ENCODE measurements around the gene ELL. TPM values are rescaled to one million over a fixed set of nuclear protein-coding genes. Genes with fewer than 3 reads are reported as not detected.

The ELL gene
- total RNA-seq, 1 experiment from 2014 or later: 17.0 TPM

GRCh38 chr19:18465964-18466339 lies 55.9 kb downstream of the ELL start:
- no peaks in the 10 kb centered on the region for H3K9me3 ChIP-seq (ENCODE audit: control insufficient read depth, low read depth, low read length)
- no peak overlapping the region for H3K56ac ChIP-seq (ENCODE audit: insufficient read length, low read depth, low read length)
- no peak overlapping the region for H2BK15ac ChIP-seq (ENCODE audit: low read depth, low read length)
- no peak overlapping the region for H3K4me3 Mint-ChIP-seq
- H3K18ac ChIP-seq (ENCODE audit: insufficient read length, low read depth, low read length): no peak overlapping the region
- WGBS (ENCODE audit: extremely low coverage, insufficient read length, low lambda C conversion rate): no CpG with 5 or more reads among the region's 6 CpGs
- no peak overlapping the region for H4K5ac ChIP-seq (ENCODE audit: insufficient read length, low read depth, low read length)
- H3K9ac ChIP-seq (ENCODE audit: extremely low read depth, insufficient read length, low read length): no peak overlapping the region
- no peaks in the 10 kb centered on the region; the same call in 1 of the 2 replicates for H3K27me3 Mint-ChIP-seq (ENCODE audit: low read depth)
- no peak for TF ChIP-seq CTCF (conservative IDR thresholded peaks at IDR 0.05)
- no peak overlapping the region for H3T11ph ChIP-seq (ENCODE audit: low read length)
- no peak overlapping the region for H4K91ac ChIP-seq (ENCODE audit: insufficient read length, low read depth, low read length)
- H2BK120ac ChIP-seq (ENCODE audit: low read depth, low read length, poor library complexity, severe bottlenecking): no peak overlapping the region
- peak overlapping the region in 1 of 3 experiments; percentile 11; a peak in 2 of 7 replicates for H3K27ac Mint-ChIP-seq
- no peak overlapping the region for H3K23ac ChIP-seq (ENCODE audit: insufficient read length, low read depth, low read length)
- H3K4ac ChIP-seq (ENCODE audit: low read depth, low read length): no peak overlapping the region
- no peaks in the 10 kb centered on the region for H3K79me1 ChIP-seq (ENCODE audit: insufficient read depth, low read depth, low read length, poor library complexity, severe bottlenecking)
- H2AFZ ChIP-seq (ENCODE audit: low read length): no peak overlapping the region
- no peaks in the 10 kb centered on the region for H3K79me2 ChIP-seq (ENCODE audit: insufficient read depth, low read length)
- H4K8ac ChIP-seq (replicated peaks; ENCODE audit: insufficient read length, low read depth, low read length): no peak overlapping the region
- H3K9me3 Mint-ChIP-seq: no peaks in the 10 kb centered on the region
- no peak overlapping the region for H3K27ac ChIP-seq (ENCODE audit: insufficient read length, low read depth, low read length)
- H3K27me3 ChIP-seq (ENCODE audit: insufficient read depth, low read length): no peaks in the 10 kb centered on the region
- H2BK5ac ChIP-seq (ENCODE audit: insufficient read length, low read length): no peak overlapping the region
- H3K14ac ChIP-seq (ENCODE audit: insufficient read depth, low read length): no peak overlapping the region
- no peak overlapping the region for H2BK20ac ChIP-seq (ENCODE audit: low read depth, low read length, poor library complexity, severe bottlenecking)
- H4K20me1 ChIP-seq (ENCODE audit: control insufficient read depth, insufficient read depth, insufficient read length): no peaks in the 10 kb centered on the region
- H3K4me2 ChIP-seq (ENCODE audit: insufficient read depth, insufficient read length, low read length): no peak overlapping the region
- peaks cover 4 to 24% (median 21%) of the 10 kb centered on the region in 3 experiments; a peak in 6 of 7 replicates for H3K36me3 Mint-ChIP-seq (ENCODE audit: insufficient read depth in 1 of 3, low read depth in 3 of 3)
- peaks cover 5 to 10% of the 10 kb centered on the region in 2 experiments for H3K4me1 Mint-ChIP-seq
- H3K4me1 ChIP-seq (ENCODE audit: insufficient read depth, low read length): no peaks in the 10 kb centered on the region
- DNase-seq: no peak
- no peak overlapping the region for H2BK12ac ChIP-seq (ENCODE audit: insufficient read length, low read depth, low read length)
- no peaks in the 10 kb centered on the region for H3K23me2 ChIP-seq (ENCODE audit: insufficient read length, low read depth, low read length, poor library complexity, severe bottlenecking)
- H2AK5ac ChIP-seq (ENCODE audit: insufficient read length, low read length): no peak overlapping the region
